Motor neuron (in vitro differentiated cells): ENCODE results near the gene PLEKHM1. TPM values are rescaled to one million over a fixed set of nuclear protein-coding genes. Genes with fewer than 3 reads are reported as not detected.

Experiments
- ATAC-seq, 8 experiments: fragments of 200-7000 bp; cut with Tn5 transposase; replicated peaks in 6 of 8; 2 replicates each; pipeline ENCODE4 v1.8.0; 2021; ENCODE audit warnings: mild to moderate bottlenecking in 8 of 8, moderate library complexity in 8 of 8
- H3K27ac ChIP-seq, 2 donors: fragments of 250-450 bp; sonication (Bioruptor Pico); 2 replicates each; pipeline ENCODE4 v1.9.0; 2021; ENCODE audit warnings: antibody characterized with exemption in 2 of 2, mild to moderate bottlenecking in 2 of 2, moderate library complexity in 1 of 2
- H3K4me1 ChIP-seq, 2 donors: fragments of 250-450 bp; sonication (Bioruptor Pico); replicated peaks in 1 of 2; 2 replicates each; pipeline ENCODE4 v1.6.1; 2021; ENCODE audit warnings: antibody characterized with exemption in 2 of 2, mild to moderate bottlenecking in 2 of 2, moderate library complexity in 1 of 2
- H3K4me3 ChIP-seq, 5 donors: fragments of 250-450 bp; sonication (Bioruptor Pico); 2 replicates each; pipeline ENCODE4 v1.9.0; 2021; ENCODE audit warnings: antibody characterized with exemption in 5 of 5, mild to moderate bottlenecking in 5 of 5, moderate library complexity in 4 of 5
- WGBS, 10 experiments: fragments of 450-650 bp; shearing (Covaris generic); methylation state at CpG; one replicate each; pipeline ENCODE4 v1.0.0; 2022; 5-methylcytosine and 5-hydroxymethylcytosine counted together
- in situ Hi-C, 9 experiments: fragments of 400-800 bp; cut with MboI; loops; one replicate each; pipeline ENCODE4 v1.15.0; 2021; ENCODE audit warnings: low sequenced_read_pairs in 9 of 9, low pct_unique_long_range_greater_than_20kb in 2 of 9; ENCODE audit not compliant: unreplicated experiment in 9 of 9
- total RNA-seq, 8 experiments: library from RNA; unstranded; fragments of 300-600 nt; gene quantifications; 2 replicates each; pipeline versions ENCODE4 v1.2.3 to v1.2.4, GENCODE V29; 2022

PLEKHM1 gene
- total RNA-seq, 8 experiments from 2014 or later, result 6.2 to 27.9 (median 11.8) TPM

GRCh38 chr17:45394091-45394490 lies 96.4 kb downstream of the PLEKHM1 start:
- ATAC-seq, result no peak
- Histone ChIP-seq H3K27ac (no peak overlapping the region), H3K4me1 (peaks cover 0 to 3% of the 10 kb centered on the region in 2 donors), H3K4me3 (no peak overlapping the region)
- 48 to 100% methylated on average over 2 of the region's 6 CpGs; no CpG with 5 or more reads in 8 of the 10 experiments for WGBS, 10 experiments
- in situ Hi-C loops, result loop anchor here in 6 of 9 experiments (25.0 kb wide), 2 partner anchors 107 to 182 kb away; partner anchors contain the start of gene FMNL1 (in 3 of the 6)

GRCh38 chr17:45393411-45393810 lies 97.1 kb downstream of the PLEKHM1 start:
- no peak for ATAC-seq
- Histone ChIP-seq H3K27ac (no peak overlapping the region), H3K4me1 (peaks cover 0 to 3% of the 10 kb centered on the region in 2 donors), H3K4me3 (no peak overlapping the region)
- WGBS, 10 experiments, result 60 to 100% (median 89%) methylated on average over 1 to 3 of the region's 5 CpGs; no CpG with 5 or more reads in 6 of the 10 experiments
- in situ Hi-C loops, result loop anchor here in 6 of 9 experiments (25.0 kb wide), 2 partner anchors 106 to 181 kb away; partner anchors contain the start of gene FMNL1 (in 3 of the 6)

- Histone ChIP-seq H3K4me1 (peaks cover 0 to 3% of the 10 kb centered on the region in 2 donors), H3K4me3 (no peak overlapping the region), H3K27ac (no peak overlapping the region)
- ATAC-seq, result no peak
- in situ Hi-C loops, result loop anchor here in 6 of 9 experiments (25.0 kb wide), 2 partner anchors 105 to 180 kb away; partner anchors contain the start of gene FMNL1 (in 3 of the 6)
- 67 to 100% (median 86%) methylated on average over 1 of the region's 2 CpGs; no CpG with 5 or more reads in 6 of the 10 experiments for WGBS, 10 experiments
These were observed 98.6 kb downstream of the PLEKHM1 start for GRCh38 chr17:45391918-45392317.

- Histone ChIP-seq H3K4me1 (peaks cover 0 to 3% of the 10 kb centered on the region in 2 donors), H3K27ac (no peak overlapping the region), H3K4me3 (no peak overlapping the region)
- in situ Hi-C loops, result loop anchor here in 6 of 9 experiments (25.0 kb wide), 2 partner anchors 104 to 179 kb away; partner anchors contain the start of gene FMNL1 (in 3 of the 6)
- WGBS, 10 experiments, result 19 to 83% (median 34%) methylated on average over 1 to 3 of the region's 5 CpGs; no CpG with 5 or more reads in 6 of the 10 experiments
- no peak for ATAC-seq
These were observed 99.2 kb downstream of the PLEKHM1 start for GRCh38 chr17:45391291-45391690.

- H3K27ac ChIP-seq, result no peak overlapping the region
- H3K4me3 ChIP-seq, result no peak overlapping the region
- H3K4me1 ChIP-seq, result no peaks in the 10 kb centered on the region
- in situ Hi-C loops, result loop anchor here in 6 of 9 experiments (10.0 to 25.0 kb wide), 3 partner anchors 102 to 177 kb away; partner anchors contain the start of gene FMNL1 (in 5 of the 6)
- 0 to 20% (median 14%) methylated on average over 1 to 3 of the region's 3 CpGs; no CpG with 5 or more reads in 7 of the 10 experiments for WGBS, 10 experiments
- ATAC-seq, result no peak
These were observed 101.2 kb downstream of the PLEKHM1 start for GRCh38 chr17:45389354-45389753.

- no peak overlapping the region for H3K4me3 ChIP-seq
- WGBS, 10 experiments, result 0 to 89% (median 58%) methylated on average over 1 to 3 of the region's 10 CpGs; no CpG with 5 or more reads in 4 of the 10 experiments
- H3K27ac ChIP-seq, result no peak overlapping the region
- in situ Hi-C loops, result loop anchor here in 6 of 9 experiments (10.0 to 25.0 kb wide), 3 partner anchors 101 to 176 kb away; partner anchors contain the start of gene FMNL1 (in 5 of the 6)
- H3K4me1 ChIP-seq, result no peaks in the 10 kb centered on the region
- peak in 5 of 8 experiments; percentile 31 to 98 (median 42) for ATAC-seq
These were observed 101.8 kb downstream of the PLEKHM1 start for GRCh38 chr17:45388604-45389325.

- WGBS, 10 experiments, result 50 to 90% (median 72%) methylated on average over 1 to 2 of the region's 3 CpGs
- H3K4me3 ChIP-seq, result no peak overlapping the region
- in situ Hi-C loops, result loop anchor here in 6 of 9 experiments (10.0 to 25.0 kb wide), 3 partner anchors 100 to 175 kb away; partner anchors contain the start of gene FMNL1 (in 5 of the 6)
- no peak for ATAC-seq
- no peak overlapping the region for H3K27ac ChIP-seq
- H3K4me1 ChIP-seq, result no peaks in the 10 kb centered on the region
These were observed 102.8 kb downstream of the PLEKHM1 start for GRCh38 chr17:45387739-45388138.

GRCh38 chr17:45386178-45386577 lies 104.3 kb downstream of the PLEKHM1 start:
- Histone ChIP-seq H3K4me1 (no peaks in the 10 kb centered on the region), H3K4me3 (no peak overlapping the region), H3K27ac (no peak overlapping the region)
- in situ Hi-C loops, result loop anchor here in 6 of 9 experiments (10.0 to 25.0 kb wide), 3 partner anchors 99 to 174 kb away; partner anchors contain the start of gene FMNL1 (in 5 of the 6)
- WGBS, 10 experiments, result 60 to 90% (median 80%) methylated on average over 2 to 4 of the region's 4 CpGs; no CpG with 5 or more reads in 3 of the 10 experiments
- ATAC-seq, result no peak

Other genes with a start within 250 kb of the PLEKHM1 start
- gene SPATA32, start 228.6 kb downstream of the PLEKHM1 start, total RNA-seq, result under 1 TPM in 6 of 8 experiments, not detected in 2; 0.13 to 0.47 (median 0.41) TPM
- 1 to 10 TPM; 1.4 to 5.0 (median 3.2) TPM for gene MAP3K14, start 173.7 kb downstream of the PLEKHM1 start, total RNA-seq
- gene ARHGAP27, start 57.9 kb downstream of the PLEKHM1 start, total RNA-seq, result 1 to 10 TPM in 6 of 8 experiments, under 1 TPM in 2; 0.88 to 4.8 (median 2.4) TPM